ENCODE measurements around the gene SORCS2. TPM values are rescaled to one million over a fixed set of nuclear protein-coding genes. Genes with fewer than 3 reads are reported as not detected.

SORCS2 gene
- total RNA-seq, 1 donor from 2014 or later = 13.8 TPM

DNA sequence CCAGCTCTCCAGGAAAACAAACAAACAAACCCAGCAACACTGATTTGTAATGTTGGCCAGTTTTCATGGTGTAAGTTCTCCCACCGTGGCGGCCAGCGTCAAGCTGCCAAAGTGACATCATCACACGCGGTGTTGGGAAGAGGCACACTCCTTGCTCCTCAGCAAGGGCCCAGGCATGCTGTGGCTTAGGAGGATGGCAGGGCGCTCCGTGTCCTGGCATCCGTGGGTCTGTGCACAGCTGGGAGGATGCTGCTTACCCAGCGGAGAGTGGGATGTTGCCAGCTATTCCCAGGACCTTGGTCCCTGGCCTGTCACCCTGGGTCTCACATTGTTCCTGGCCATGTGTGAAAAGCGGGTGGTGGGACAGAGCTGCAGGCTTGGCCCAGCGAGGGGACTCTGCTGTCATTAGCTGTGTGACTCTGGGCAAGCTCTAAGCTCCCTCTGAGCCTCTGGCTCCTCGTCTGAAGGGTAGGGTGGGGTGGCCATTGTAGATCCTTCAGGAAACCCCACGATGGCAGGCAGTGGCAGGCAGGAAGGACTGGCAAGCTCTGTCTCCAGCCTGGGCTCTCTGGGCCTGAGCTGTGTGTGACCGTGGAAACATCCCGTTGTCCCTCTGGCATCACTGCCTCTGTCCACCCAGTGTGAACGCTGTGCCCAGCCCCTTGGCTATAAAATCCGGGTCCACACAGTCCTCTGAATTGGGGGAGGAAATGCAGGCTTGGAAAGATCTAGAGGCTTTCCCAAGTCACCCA, 231.6 kb downstream of the SORCS2 start:
- H3K4me3 Mint-ChIP-seq (ENCODE audit: unreplicated experiment) = no peak overlapping the region
- Histone ChIP-seq H3K36me3 (ENCODE audit: insufficient read depth, low read length) (no peaks in the 10 kb centered on the region), H3K4me3 (ENCODE audit: insufficient read depth, low read depth, low read length) (no peak overlapping the region), H3K27ac (ENCODE audit: low read depth, low read length) (no peak overlapping the region), H3K9ac (ENCODE audit: low read length) (no peak overlapping the region), H3K27me3 (ENCODE audit: insufficient read depth, low read length) (no peaks in the 10 kb centered on the region), H2AFZ (ENCODE audit: low read depth, low read length) (no peak overlapping the region), H3K79me2 (ENCODE audit: insufficient read depth, low read length) (no peaks in the 10 kb centered on the region), H3K9me3 (ENCODE audit: insufficient read depth, low read depth, low read length) (no peaks in the 10 kb centered on the region), H3K4me2 (ENCODE audit: low read length) (no peak overlapping the region), H4K20me1 (ENCODE audit: insufficient read depth, low read length) (peaks cover 39% of the 10 kb centered on the region), H3K4me1 (ENCODE audit: insufficient read depth, low read length) (no peaks in the 10 kb centered on the region)
- DNase-seq (ENCODE audit: low read depth) (peak; percentile 10), FAIRE-seq (no peak)
- TF ChIP-seq CTCF (IDR thresholded peaks at IDR 0.05; ENCODE audit: insufficient read depth, low read depth, low read length) (no peak), EZH2 (IDR thresholded peaks at IDR 0.05; ENCODE audit: insufficient read depth, low read length) (no peak)
- H3K9me3 Mint-ChIP-seq (ENCODE audit: unreplicated experiment) = no peaks in the 10 kb centered on the region
- H3K4me1 Mint-ChIP-seq (ENCODE audit: low read depth, unreplicated experiment) = peaks cover 7% of the 10 kb centered on the region
- peaks cover 5% of the 10 kb centered on the region for H3K36me3 Mint-ChIP-seq (ENCODE audit: low read depth, unreplicated experiment)
- peaks cover 40% of the 10 kb centered on the region for H3K27me3 Mint-ChIP-seq (ENCODE audit: low read depth, unreplicated experiment)
- H3K27ac Mint-ChIP-seq (ENCODE audit: unreplicated experiment) = no peak overlapping the region

DNA sequence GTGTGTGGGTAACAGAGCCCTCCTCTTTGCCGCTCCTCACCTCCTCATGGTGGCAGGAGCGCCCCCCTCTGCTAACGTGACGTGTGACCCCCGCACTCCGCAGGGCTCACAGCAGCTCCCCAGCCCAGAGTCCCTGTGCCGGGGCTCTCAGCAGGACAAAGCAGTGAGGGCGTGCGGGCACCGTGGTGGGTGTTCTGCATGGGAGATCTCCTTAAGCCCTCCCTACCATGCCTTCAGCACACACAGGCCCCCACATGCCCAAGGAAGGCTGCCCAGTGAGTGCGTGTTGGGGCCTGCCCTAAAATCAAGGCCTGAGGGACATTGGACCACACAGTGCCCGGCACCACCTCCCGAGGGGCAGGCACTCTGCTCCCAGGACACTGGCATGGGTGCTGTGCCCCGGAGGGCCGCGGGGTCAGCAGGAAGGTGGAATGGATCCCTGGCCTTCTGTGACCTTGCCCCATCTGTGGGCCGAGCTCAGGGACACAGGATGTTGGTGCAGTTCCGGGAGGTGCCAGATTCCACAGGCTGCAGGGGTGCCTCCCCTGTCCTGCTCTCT, 232.3 kb downstream of the SORCS2 start:
- Mint-ChIP-seq H3K4me1 (ENCODE audit: low read depth, unreplicated experiment) (peaks cover 7% of the 10 kb centered on the region), H3K4me3 (ENCODE audit: unreplicated experiment) (no peak overlapping the region), H3K9me3 (ENCODE audit: unreplicated experiment) (no peaks in the 10 kb centered on the region), H3K36me3 (ENCODE audit: low read depth, unreplicated experiment) (no peaks in the 10 kb centered on the region), H3K27me3 (ENCODE audit: low read depth, unreplicated experiment) (peaks cover 40% of the 10 kb centered on the region), H3K27ac (ENCODE audit: unreplicated experiment) (no peak overlapping the region)
- Histone ChIP-seq H3K4me3 (ENCODE audit: insufficient read depth, low read depth, low read length) (no peak overlapping the region), H3K27me3 (ENCODE audit: insufficient read depth, low read length) (no peaks in the 10 kb centered on the region), H3K9me3 (ENCODE audit: insufficient read depth, low read depth, low read length) (no peaks in the 10 kb centered on the region), H4K20me1 (ENCODE audit: insufficient read depth, low read length) (peaks cover 43% of the 10 kb centered on the region), H3K36me3 (ENCODE audit: insufficient read depth, low read length) (no peaks in the 10 kb centered on the region), H2AFZ (ENCODE audit: low read depth, low read length) (no peak overlapping the region), H3K4me1 (ENCODE audit: insufficient read depth, low read length) (no peaks in the 10 kb centered on the region), H3K4me2 (ENCODE audit: low read length) (no peak overlapping the region), H3K9ac (ENCODE audit: low read length) (no peak overlapping the region), H3K79me2 (ENCODE audit: insufficient read depth, low read length) (no peaks in the 10 kb centered on the region), H3K27ac (ENCODE audit: low read depth, low read length) (no peak overlapping the region)
- TF ChIP-seq CTCF (IDR thresholded peaks at IDR 0.05; ENCODE audit: insufficient read depth, low read depth, low read length) = no peak
- no peak for TF ChIP-seq EZH2 (IDR thresholded peaks at IDR 0.05; ENCODE audit: insufficient read depth, low read length)
- DNase-seq (ENCODE audit: low read depth) (no peak), FAIRE-seq (no peak)

- H3K79me2 ChIP-seq (ENCODE audit: insufficient read depth, low read length) = no peaks in the 10 kb centered on the region
- Mint-ChIP-seq H3K4me1 (ENCODE audit: low read depth, unreplicated experiment) (peaks cover 9% of the 10 kb centered on the region), H3K36me3 (ENCODE audit: low read depth, unreplicated experiment) (no peaks in the 10 kb centered on the region), H3K9me3 (ENCODE audit: unreplicated experiment) (no peaks in the 10 kb centered on the region), H3K27me3 (ENCODE audit: low read depth, unreplicated experiment) (peaks cover 43% of the 10 kb centered on the region), H3K4me3 (ENCODE audit: unreplicated experiment) (no peak overlapping the region), H3K27ac (ENCODE audit: unreplicated experiment) (peak overlapping the region; percentile 41)
- H3K4me2 ChIP-seq (ENCODE audit: low read length) = no peak overlapping the region
- no peaks in the 10 kb centered on the region for H3K9me3 ChIP-seq (ENCODE audit: insufficient read depth, low read depth, low read length)
- no peak for TF ChIP-seq CTCF (IDR thresholded peaks at IDR 0.05; ENCODE audit: insufficient read depth, low read depth, low read length)
- TF ChIP-seq EZH2 (IDR thresholded peaks at IDR 0.05; ENCODE audit: insufficient read depth, low read length) = no peak
- H3K4me3 ChIP-seq (ENCODE audit: insufficient read depth, low read depth, low read length) = no peak overlapping the region
- peaks cover 42% of the 10 kb centered on the region for H4K20me1 ChIP-seq (ENCODE audit: insufficient read depth, low read length)
- no peaks in the 10 kb centered on the region for H3K36me3 ChIP-seq (ENCODE audit: insufficient read depth, low read length)
- no peak overlapping the region for H3K9ac ChIP-seq (ENCODE audit: low read length)
- no peak overlapping the region for H3K27ac ChIP-seq (ENCODE audit: low read depth, low read length)
- DNase-seq (ENCODE audit: low read depth) = no peak
- no peak for FAIRE-seq
- H3K27me3 ChIP-seq (ENCODE audit: insufficient read depth, low read length) = no peaks in the 10 kb centered on the region
- H3K4me1 ChIP-seq (ENCODE audit: insufficient read depth, low read length) = no peaks in the 10 kb centered on the region
- H2AFZ ChIP-seq (ENCODE audit: low read depth, low read length) = no peak overlapping the region
These were observed 232.8 kb downstream of the SORCS2 start for GRCh38 chr4:7425124-7425523.

Measured in astrocyte (in vitro differentiated cells and primary cell).